ENCODE results near the gene IP6K1.
"Not testable (repeated sequence)": the region's sequence is repeated elsewhere in the genome, so short reads cannot be mapped to it uniquely, and the experiment has no call there.

The IP6K1 gene

GRCh38 chr3:49786357-49787181 is at the start of gene IP6K1:
Gene IP6K1 (minus strand): TSS chr3:49786542. CDS start chr3:49748040, 38,502 bp downstream.
- Histone ChIP-seq H3K9me3 (ENCODE audit: control insufficient read depth in 5 of 5, low read length in 5 of 5) (no peaks in the 10 kb centered on the region), H3K36me3 (ENCODE audit: control insufficient read depth in 5 of 5, insufficient read depth in 5 of 5, low read length in 5 of 5) (peaks cover under 1 to 3% (median 1%) of the 10 kb centered on the region in 5 donors), H3K9ac (ENCODE audit: low read length in 5 of 5) (peak within 1 kb of the TSS; percentile 83 to 95 (median 89)), H3K4me1 (ENCODE audit: control insufficient read depth in 5 of 5, insufficient read depth in 5 of 5, low read length in 5 of 5) (peaks cover 0 to 32% (median 23%) of the 10 kb centered on the region in 5 donors), H3K27me3 (ENCODE audit: control insufficient read depth in 5 of 5, insufficient read depth in 4 of 5, low read length in 5 of 5) (no peaks in the 10 kb centered on the region), H3K4me3 (ENCODE audit: low read depth in 1 of 5, low read length in 5 of 5) (peak within 1 kb of the TSS; percentile 86 to 97 (median 92)), H3K27ac (ENCODE audit: low read depth, low read length) (peak within 1 kb of the TSS; percentile 94)

DNA sequence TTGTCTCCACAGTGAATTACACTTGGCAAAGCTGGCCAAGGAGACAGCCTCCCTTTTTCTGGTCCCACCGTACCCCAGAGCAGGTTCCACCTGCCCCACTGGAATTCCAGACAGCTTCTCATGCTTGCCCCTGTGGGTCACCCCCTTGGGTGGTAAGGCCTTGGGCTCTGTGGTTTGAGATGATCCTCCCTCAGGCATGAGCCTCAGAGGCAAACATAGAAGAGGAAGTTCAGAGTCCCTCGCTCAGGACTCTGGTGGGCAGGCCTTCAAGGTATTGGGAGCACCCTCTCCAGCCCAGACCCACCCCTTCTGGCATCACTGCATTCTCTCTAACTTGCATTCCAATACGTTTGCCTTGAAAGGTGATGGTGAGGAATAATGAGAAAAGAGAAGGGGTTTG is 45.0 kb upstream of the IP6K1 start:
- no peak overlapping the region for H3K9ac ChIP-seq (ENCODE audit: low read length in 5 of 5)
- no peaks in the 10 kb centered on the region for H3K9me3 ChIP-seq (ENCODE audit: control insufficient read depth in 5 of 5, low read length in 5 of 5)
- H3K27me3 ChIP-seq (ENCODE audit: control insufficient read depth in 5 of 5, insufficient read depth in 4 of 5, low read length in 5 of 5): no peaks in the 10 kb centered on the region
- no peak overlapping the region for H3K27ac ChIP-seq (ENCODE audit: low read depth, low read length)
- no peak overlapping the region for H3K4me3 ChIP-seq (ENCODE audit: low read depth in 1 of 5, low read length in 5 of 5)
- H3K36me3 ChIP-seq (ENCODE audit: control insufficient read depth in 5 of 5, insufficient read depth in 5 of 5, low read length in 5 of 5): peaks cover 0 to 18% (median 5%) of the 10 kb centered on the region in 5 donors
- H3K4me1 ChIP-seq (ENCODE audit: control insufficient read depth in 5 of 5, insufficient read depth in 5 of 5, low read length in 5 of 5): no peaks in the 10 kb centered on the region

GRCh38 chr3:49826016-49826415 is 39.7 kb upstream of the IP6K1 start:
- Histone ChIP-seq H3K4me1 (ENCODE audit: control insufficient read depth in 5 of 5, insufficient read depth in 5 of 5, low read length in 5 of 5) (no peaks in the 10 kb centered on the region), H3K4me3 (ENCODE audit: low read depth in 1 of 5, low read length in 5 of 5) (no peak overlapping the region), H3K9ac (ENCODE audit: low read length in 5 of 5) (no peak overlapping the region), H3K27me3 (ENCODE audit: control insufficient read depth in 5 of 5, insufficient read depth in 4 of 5, low read length in 5 of 5) (no peaks in the 10 kb centered on the region), H3K27ac (ENCODE audit: low read depth, low read length) (no peak overlapping the region), H3K9me3 (ENCODE audit: control insufficient read depth in 5 of 5, low read length in 5 of 5) (no peaks in the 10 kb centered on the region), H3K36me3 (ENCODE audit: control insufficient read depth in 5 of 5, insufficient read depth in 5 of 5, low read length in 5 of 5) (peaks cover 0 to 13% (median 3%) of the 10 kb centered on the region in 5 donors)

DNA sequence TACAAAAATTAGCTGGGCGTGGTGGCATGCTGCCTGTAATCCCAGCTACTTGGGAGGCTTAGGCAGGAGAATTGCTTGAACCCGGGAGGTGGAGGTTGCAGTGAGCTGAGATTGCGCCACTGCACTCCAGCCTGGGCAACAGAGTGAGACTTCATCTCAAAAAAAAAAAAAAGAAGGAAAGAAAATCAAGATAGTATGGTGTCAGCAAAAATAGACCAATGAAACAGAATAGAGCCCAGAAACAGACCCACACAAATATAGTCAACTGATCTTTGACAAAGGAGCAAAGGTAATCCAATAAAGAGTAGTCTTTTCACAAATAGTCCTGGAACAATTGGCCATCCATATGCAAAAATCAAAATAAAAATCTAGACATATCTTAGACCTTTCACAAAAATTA is 36.8 kb upstream of the IP6K1 start:
- not testable (repeated sequence) for H3K27ac ChIP-seq (ENCODE audit: low read depth, low read length); H3K27me3 ChIP-seq (ENCODE audit: control insufficient read depth in 5 of 5, insufficient read depth in 4 of 5, low read length in 5 of 5); H3K36me3 ChIP-seq (ENCODE audit: control insufficient read depth in 5 of 5, insufficient read depth in 5 of 5, low read length in 5 of 5); H3K9me3 ChIP-seq (ENCODE audit: control insufficient read depth in 5 of 5, low read length in 5 of 5); H3K4me3 ChIP-seq (ENCODE audit: low read depth in 1 of 5, low read length in 5 of 5); H3K9ac ChIP-seq (ENCODE audit: low read length in 5 of 5); H3K4me1 ChIP-seq (ENCODE audit: control insufficient read depth in 5 of 5, insufficient read depth in 5 of 5, low read length in 5 of 5)

- Histone ChIP-seq H3K4me3 (ENCODE audit: low read depth in 1 of 5, low read length in 5 of 5) (peak within 1 kb of the TSS; percentile 67 to 96 (median 84)), H3K36me3 (ENCODE audit: control insufficient read depth in 5 of 5, insufficient read depth in 5 of 5, low read length in 5 of 5) (peaks cover 0 to 39% (median 35%) of the 10 kb centered on the region in 5 donors), H3K9me3 (ENCODE audit: control insufficient read depth in 5 of 5, low read length in 5 of 5) (no peaks in the 10 kb centered on the region), H3K27me3 (ENCODE audit: control insufficient read depth in 5 of 5, insufficient read depth in 4 of 5, low read length in 5 of 5) (no peaks in the 10 kb centered on the region), H3K27ac (ENCODE audit: low read depth, low read length) (peak within 1 kb of the TSS; percentile 59), H3K9ac (ENCODE audit: low read length in 5 of 5) (peak within 1 kb of the TSS; percentile 69 to 79 (median 77)), H3K4me1 (ENCODE audit: control insufficient read depth in 5 of 5, insufficient read depth in 5 of 5, low read length in 5 of 5) (peaks cover 10 to 43% (median 29%) of the 10 kb centered on the region in 5 donors)
Measured at GRCh38 chr3:49813497-49814174, 27.3 kb upstream of the IP6K1 start, which contains the start of gene UBA7. Gene UBA7 (minus strand): TSS chr3:49813953. CDS start chr3:49813787, 166 bp downstream.

- Histone ChIP-seq H3K4me1 (ENCODE audit: control insufficient read depth in 5 of 5, insufficient read depth in 5 of 5, low read length in 5 of 5) (peaks cover 10 to 48% (median 29%) of the 10 kb centered on the region in 5 donors), H3K9ac (ENCODE audit: low read length in 5 of 5) (peak overlapping the region in 4 of 5 donors; percentile 69 to 79 (median 74)), H3K27me3 (ENCODE audit: control insufficient read depth in 5 of 5, insufficient read depth in 4 of 5, low read length in 5 of 5) (no peaks in the 10 kb centered on the region), H3K27ac (ENCODE audit: low read depth, low read length) (no peak overlapping the region), H3K9me3 (ENCODE audit: control insufficient read depth in 5 of 5, low read length in 5 of 5) (no peaks in the 10 kb centered on the region), H3K36me3 (ENCODE audit: control insufficient read depth in 5 of 5, insufficient read depth in 5 of 5, low read length in 5 of 5) (peaks cover 0 to 45% (median 38%) of the 10 kb centered on the region in 5 donors), H3K4me3 (ENCODE audit: low read depth in 1 of 5, low read length in 5 of 5) (peak overlapping the region; percentile 67 to 86 (median 78))
Measured at GRCh38 chr3:49812916-49813496, 26.7 kb upstream of the IP6K1 start.

- H3K4me3 ChIP-seq (ENCODE audit: low read depth in 1 of 5, low read length in 5 of 5): no peak overlapping the region
- no peak overlapping the region for H3K9ac ChIP-seq (ENCODE audit: low read length in 5 of 5)
- peaks cover 17 to 79% (median 59%) of the 10 kb centered on the region in 5 donors for H3K4me1 ChIP-seq (ENCODE audit: control insufficient read depth in 5 of 5, insufficient read depth in 5 of 5, low read length in 5 of 5)
- H3K36me3 ChIP-seq (ENCODE audit: control insufficient read depth in 5 of 5, insufficient read depth in 5 of 5, low read length in 5 of 5): peaks cover 0 to 50% (median 43%) of the 10 kb centered on the region in 5 donors
- H3K27ac ChIP-seq (ENCODE audit: low read depth, low read length): no peak overlapping the region
- H3K9me3 ChIP-seq (ENCODE audit: control insufficient read depth in 5 of 5, low read length in 5 of 5): no peaks in the 10 kb centered on the region
- H3K27me3 ChIP-seq (ENCODE audit: control insufficient read depth in 5 of 5, insufficient read depth in 4 of 5, low read length in 5 of 5): no peaks in the 10 kb centered on the region
Measured at GRCh38 chr3:49807431-49808114, 21.2 kb upstream of the IP6K1 start.

GRCh38 chr3:49806850-49807249 is 20.5 kb upstream of the IP6K1 start:
- Histone ChIP-seq H3K9me3 (ENCODE audit: control insufficient read depth in 5 of 5, low read length in 5 of 5) (no peaks in the 10 kb centered on the region), H3K4me1 (ENCODE audit: control insufficient read depth in 5 of 5, insufficient read depth in 5 of 5, low read length in 5 of 5) (peaks cover 16 to 76% (median 55%) of the 10 kb centered on the region in 5 donors), H3K9ac (ENCODE audit: low read length in 5 of 5) (peak overlapping the region in 1 of 5 donors; percentile 36), H3K4me3 (ENCODE audit: low read depth in 1 of 5, low read length in 5 of 5) (peak overlapping the region in 2 of 5 donors; percentile 8 to 46), H3K27ac (ENCODE audit: low read depth, low read length) (peak overlapping the region; percentile 54), H3K27me3 (ENCODE audit: control insufficient read depth in 5 of 5, insufficient read depth in 4 of 5, low read length in 5 of 5) (no peaks in the 10 kb centered on the region), H3K36me3 (ENCODE audit: control insufficient read depth in 5 of 5, insufficient read depth in 5 of 5, low read length in 5 of 5) (peaks cover 0 to 44% (median 37%) of the 10 kb centered on the region in 5 donors)

- Histone ChIP-seq H3K27me3 (ENCODE audit: control insufficient read depth in 5 of 5, insufficient read depth in 4 of 5, low read length in 5 of 5) (no peaks in the 10 kb centered on the region), H3K36me3 (ENCODE audit: control insufficient read depth in 5 of 5, insufficient read depth in 5 of 5, low read length in 5 of 5) (peaks cover 0 to 37% (median 29%) of the 10 kb centered on the region in 5 donors), H3K9me3 (ENCODE audit: control insufficient read depth in 5 of 5, low read length in 5 of 5) (no peaks in the 10 kb centered on the region), H3K9ac (ENCODE audit: low read length in 5 of 5) (peak overlapping the region in 3 of 5 donors; percentile 1 to 68 (median 36)), H3K27ac (ENCODE audit: low read depth, low read length) (peak overlapping the region; percentile 81), H3K4me1 (ENCODE audit: control insufficient read depth in 5 of 5, insufficient read depth in 5 of 5, low read length in 5 of 5) (peaks cover 16 to 68% (median 53%) of the 10 kb centered on the region in 5 donors), H3K4me3 (ENCODE audit: low read depth in 1 of 5, low read length in 5 of 5) (peak overlapping the region; percentile 2 to 88 (median 44))
Measured at GRCh38 chr3:49805897-49806701, 19.8 kb upstream of the IP6K1 start.

All from subcutaneous abdominal adipose tissue (tissue), 5 donors.